H54 (cell line): ENCODE results near the gene DCAF17.
A peak's percentile ranks its signal among the peaks of the same experiment; 100 is the strongest.
"Not testable (repeated sequence)": the region's sequence is repeated elsewhere in the genome, so short reads cannot be mapped to it uniquely, and the experiment has no call there.

ENCODE experiments used
- DNase-seq: peaks from one replicate; pipeline ENCODE4 v3.0.0; 2011; ENCODE audit warnings: low spot score, mixed read lengths; ENCODE audit not compliant: insufficient read length
- FAIRE-seq: peaks from 3 replicates; lab custom pipeline; 2011; peaks lifted over from hg19 to GRCh38; lab: Jason Lieb, UNC
- POLR2A ChIP-seq: IDR thresholded peaks from 2 replicates; pipeline ENCODE4 v1.6.1; 2011; ENCODE audit warnings: low read depth, mild to moderate bottlenecking, low read length

The DCAF17 gene

GRCh38 chr2:171492664-171493063, 58.6 kb downstream of the DCAF17 start:
- FAIRE-seq (no peak), DNase-seq (no peak)
- TF ChIP-seq POLR2A, result no peak

GRCh38 chr2:171497664-171498063, 63.6 kb downstream of the DCAF17 start:
- not testable (repeated sequence) for FAIRE-seq

GRCh38 chr2:171505374-171505773, 71.3 kb downstream of the DCAF17 start:
- no peak for TF ChIP-seq POLR2A
- no peak for DNase-seq
- FAIRE-seq, result peak; percentile 82

More at GRCh38 chr2:171497664-171498063, 63.6 kb downstream of the DCAF17 start:
- not testable (repeated sequence) for DNase-seq

GRCh38 chr2:171509945-171510731, 76.1 kb downstream of the DCAF17 start:
- FAIRE-seq (no peak), DNase-seq (no peak)
- no peak for TF ChIP-seq POLR2A

GRCh38 chr2:171512014-171512413, 78.0 kb downstream of the DCAF17 start:
- DNase-seq (no peak), FAIRE-seq (no peak)
- TF ChIP-seq POLR2A, result no peak

GRCh38 chr2:171512683-171513195, 78.7 kb downstream of the DCAF17 start:
- DNase-seq (no peak), FAIRE-seq (no peak)
- TF ChIP-seq POLR2A, result no peak

GRCh38 chr2:171513719-171514160, 79.7 kb downstream of the DCAF17 start:
- FAIRE-seq, result no peak
- no peak for DNase-seq

GRCh38 chr2:171514908-171515582, 81.0 kb downstream of the DCAF17 start:
- TF ChIP-seq POLR2A, result no peak
- no peak for DNase-seq
- no peak for FAIRE-seq

More at GRCh38 chr2:171513719-171514160, 79.7 kb downstream of the DCAF17 start:
- no peak for TF ChIP-seq POLR2A

GRCh38 chr2:171515672-171516298, 81.8 kb downstream of the DCAF17 start:
- DNase-seq, result peak; percentile 54
- no peak for FAIRE-seq
- no peak for TF ChIP-seq POLR2A

GRCh38 chr2:171516793-171517192, 82.8 kb downstream of the DCAF17 start:
- TF ChIP-seq POLR2A, result no peak
- FAIRE-seq (no peak), DNase-seq (no peak)

- FAIRE-seq, result no peak
- TF ChIP-seq POLR2A, result no peak
- no peak for DNase-seq
These were observed 86.4 kb downstream of the DCAF17 start for GRCh38 chr2:171520471-171520870.

- no peak for DNase-seq
- no peak for TF ChIP-seq POLR2A
- FAIRE-seq, result no peak
These were observed 87.5 kb downstream of the DCAF17 start for GRCh38 chr2:171521361-171522051.

- DNase-seq (peak; percentile 71), FAIRE-seq (peak; percentile 33)
- TF ChIP-seq POLR2A, result peak; percentile 69
These were observed 88.2 kb downstream of the DCAF17 start, which contains the start of gene CYBRD1 for GRCh38 chr2:171522052-171522787. TSS of gene CYBRD1 (plus strand) at chr2:171522474. CDS start at chr2:171522546, 72 bp downstream.
